ENCODE results near the gene ALMS1.
"Not testable (repeated sequence)": the region's sequence is repeated elsewhere in the genome, so short reads cannot be mapped to it uniquely, and the experiment has no call there.

The ALMS1 gene

GRCh38 chr2:73624625-73625024, 239.0 kb downstream of the ALMS1 start:
- DNase-seq (ENCODE audit: low spot score) = not testable (repeated sequence)

GRCh38 chr2:73626237-73626636, 240.6 kb downstream of the ALMS1 start:
- DNase-seq (ENCODE audit: low spot score) = not testable (repeated sequence)

GRCh38 chr2:73628493-73628892, 242.9 kb downstream of the ALMS1 start:
- not testable (repeated sequence) for DNase-seq (ENCODE audit: low spot score)

- not testable (repeated sequence) for DNase-seq (ENCODE audit: low spot score)
These were observed 245.1 kb downstream of the ALMS1 start for GRCh38 chr2:73630662-73631266.

GRCh38 chr2:73636977-73637376, 251.3 kb downstream of the ALMS1 start:
- not testable (repeated sequence) for DNase-seq (ENCODE audit: low spot score)

GRCh38 chr2:73638429-73638828, 252.8 kb downstream of the ALMS1 start:
- no peak for DNase-seq (ENCODE audit: low spot score)

GRCh38 chr2:73640511-73640911, 254.9 kb downstream of the ALMS1 start:
- DNase-seq (ENCODE audit: low spot score) = peak; percentile 69

- DNase-seq (ENCODE audit: low spot score) = no peak
These were observed 255.5 kb downstream of the ALMS1 start for GRCh38 chr2:73640946-73641766.

- no peak for DNase-seq (ENCODE audit: low spot score)
These were observed 256.1 kb downstream of the ALMS1 start for GRCh38 chr2:73641767-73642062.

- no peak for DNase-seq (ENCODE audit: low spot score)
These were observed 256.8 kb downstream of the ALMS1 start, which contains the start of gene NAT8 for GRCh38 chr2:73642338-73643018. Gene NAT8, minus strand, starts transcription at chr2:73642422. Its CDS starts 794 bp downstream, at chr2:73641628.

GRCh38 chr2:73647690-73648089, 262.1 kb downstream of the ALMS1 start:
- DNase-seq (ENCODE audit: low spot score) = not testable (repeated sequence)

- DNase-seq (ENCODE audit: low spot score) = no peak
These were observed 266.1 kb downstream of the ALMS1 start for GRCh38 chr2:73651591-73652230.

- no peak for DNase-seq (ENCODE audit: low spot score)
These were observed 266.7 kb downstream of the ALMS1 start for GRCh38 chr2:73652348-73652747.

- DNase-seq (ENCODE audit: low spot score) = no peak
These were observed 268.5 kb downstream of the ALMS1 start for GRCh38 chr2:73654175-73654574.

Data from pons (tissue), 1 donor.